Vagina (tissue), 2 donors: Measurements from ENCODE around the gene ZC2HC1B.

Experiments
- POLR2A ChIP-seq, 2 donors: fragments of 450-650 bp; IDR thresholded peaks; one replicate each; pipeline ENCODE4 v1.6.1; 2017; ENCODE audit warnings: antibody characterized with exemption in 2 of 2, mild to moderate bottlenecking in 2 of 2, moderate library complexity in 2 of 2
- POLR2AphosphoS5 ChIP-seq, 2 donors: sonication (generic); formaldehyde crosslinking; IDR thresholded peaks; one replicate each; pipeline ENCODE4 v1.9.0; 2017; ENCODE audit warnings: antibody characterized with exemption in 2 of 2, mild to moderate bottlenecking in 2 of 2, low read depth in 1 of 2; ENCODE audit not compliant: insufficient read depth in 1 of 2
- TF ChIP-seq, protein P1 (sequence below), 3 experiments: fragments of 450-650 bp in 2 of 3; fragments of 200-600 bp in 1 of 3; sonication (generic) in 1 of 3; IDR thresholded peaks; one replicate each; pipeline ENCODE4 v1.5.1; 2017 to 2019; ENCODE audit warnings: antibody characterized with exemption in 3 of 3, mild to moderate bottlenecking in 2 of 3, moderate library complexity in 2 of 3

GRCh38 chr6:143961886-143962878 lies 97.9 kb downstream of the ZC2HC1B start:
- TF ChIP-seq POLR2A (IDR thresholded peaks at IDR 0.05) (no peak), POLR2AphosphoS5 (IDR thresholded peaks at IDR 0.05; ENCODE audit: insufficient read depth in 1 of 2, low read depth in 1 of 2) (no peak)
- TF ChIP-seq, protein P1, sequence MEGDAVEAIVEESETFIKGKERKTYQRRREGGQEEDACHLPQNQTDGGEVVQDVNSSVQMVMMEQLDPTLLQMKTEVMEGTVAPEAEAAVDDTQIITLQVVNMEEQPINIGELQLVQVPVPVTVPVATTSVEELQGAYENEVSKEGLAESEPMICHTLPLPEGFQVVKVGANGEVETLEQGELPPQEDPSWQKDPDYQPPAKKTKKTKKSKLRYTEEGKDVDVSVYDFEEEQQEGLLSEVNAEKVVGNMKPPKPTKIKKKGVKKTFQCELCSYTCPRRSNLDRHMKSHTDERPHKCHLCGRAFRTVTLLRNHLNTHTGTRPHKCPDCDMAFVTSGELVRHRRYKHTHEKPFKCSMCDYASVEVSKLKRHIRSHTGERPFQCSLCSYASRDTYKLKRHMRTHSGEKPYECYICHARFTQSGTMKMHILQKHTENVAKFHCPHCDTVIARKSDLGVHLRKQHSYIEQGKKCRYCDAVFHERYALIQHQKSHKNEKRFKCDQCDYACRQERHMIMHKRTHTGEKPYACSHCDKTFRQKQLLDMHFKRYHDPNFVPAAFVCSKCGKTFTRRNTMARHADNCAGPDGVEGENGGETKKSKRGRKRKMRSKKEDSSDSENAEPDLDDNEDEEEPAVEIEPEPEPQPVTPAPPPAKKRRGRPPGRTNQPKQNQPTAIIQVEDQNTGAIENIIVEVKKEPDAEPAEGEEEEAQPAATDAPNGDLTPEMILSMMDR (IDR thresholded peaks at IDR 0.05): peak in 1 of 3 experiments; percentile 38
